ENCODE results near the gene SUSD1. TPM values are rescaled to one million over a fixed set of nuclear protein-coding genes. Genes with fewer than 3 reads are reported as not detected.

Gene SUSD1
- total RNA-seq, 1 experiment from 2014 or later: 7.4 TPM

GRCh38 chr9:112120439-112120925 lies 54.6 kb downstream of the SUSD1 start:
- ChIA-PET CTCF (interaction anchor here (0.8 kb wide), 1 partner anchor 8 kb away, joined by 3 read pairs; no protein-coding TSS in a partner anchor), POLR2A (ENCODE audit: unreplicated experiment) (interaction anchor here (0.6 kb wide), 2 partner anchors 74 to 113 kb away, joined by 3 read pairs; no protein-coding TSS in a partner anchor)
- H3K27me3 ChIP-seq (ENCODE audit: low read length): no peaks in the 10 kb centered on the region
- BruUV-seq (replicated peaks): no TSS peak
- peaks cover 7% of the 10 kb centered on the region for H3K4me1 ChIP-seq (ENCODE audit: insufficient read depth, low read length)
- H3K9me2 ChIP-seq (replicated peaks; ENCODE audit: low read length): no peaks in the 10 kb centered on the region
- H3K9ac ChIP-seq (ENCODE audit: low read length): no peak overlapping the region
- H3F3A ChIP-seq (ENCODE audit: low read length, unreplicated experiment): no peaks in the 10 kb centered on the region
- no peak for TF ChIP-seq CTCF (conservative IDR thresholded peaks at IDR 0.05; ENCODE audit: low read depth, low read length)
- no peak for TF ChIP-seq EZH2phosphoT487 (IDR thresholded peaks at IDR 0.05; ENCODE audit: borderline replicate concordance, low read length)
- no peak for TF ChIP-seq EZH2 (IDR thresholded peaks at IDR 0.05; ENCODE audit: low read length, unreplicated experiment)
- no peak overlapping the region for H2AFZ ChIP-seq (ENCODE audit: low read length)
- no peak overlapping the region for H3K4me2 ChIP-seq (ENCODE audit: low read length)
- DNase-seq: no peak
- no peaks in the 10 kb centered on the region for H3K36me3 ChIP-seq (ENCODE audit: low read depth, low read length)
- no peaks in the 10 kb centered on the region for H4K20me1 ChIP-seq (ENCODE audit: low read length)
- intact Hi-C loops (cut with micrococcal nuclease): no loop called here
- H3K27ac ChIP-seq (ENCODE audit: low read length): no peak overlapping the region
- no peaks in the 10 kb centered on the region for H3K9me3 ChIP-seq (ENCODE audit: low read length)
- no peak for ATAC-seq
- no peaks in the 10 kb centered on the region for H3K79me2 ChIP-seq (ENCODE audit: low read length)
- no peak overlapping the region for H3K4me3 ChIP-seq (ENCODE audit: low read length)

GRCh38 chr9:112120030-112120341 lies 55.1 kb downstream of the SUSD1 start:
- Histone ChIP-seq H3K9me2 (replicated peaks; ENCODE audit: low read length) (no peaks in the 10 kb centered on the region), H3K79me2 (ENCODE audit: low read length) (no peaks in the 10 kb centered on the region), H3K4me3 (ENCODE audit: low read length) (no peak overlapping the region), H3K4me1 (ENCODE audit: insufficient read depth, low read length) (peaks cover 7% of the 10 kb centered on the region; the same call in 1 of the 2 replicates), H3K9ac (ENCODE audit: low read length) (no peak overlapping the region), H2AFZ (ENCODE audit: low read length) (no peak overlapping the region), H3K27me3 (ENCODE audit: low read length) (no peaks in the 10 kb centered on the region), H4K20me1 (ENCODE audit: low read length) (no peaks in the 10 kb centered on the region), H3K9me3 (ENCODE audit: low read length) (no peaks in the 10 kb centered on the region), H3K4me2 (ENCODE audit: low read length) (no peak overlapping the region), H3K36me3 (ENCODE audit: low read depth, low read length) (no peaks in the 10 kb centered on the region), H3F3A (ENCODE audit: low read length, unreplicated experiment) (no peaks in the 10 kb centered on the region), H3K27ac (ENCODE audit: low read length) (no peak overlapping the region)
- POLR2A ChIA-PET (ENCODE audit: unreplicated experiment): interaction anchor here (0.6 kb wide), 1 partner anchor 75 kb away, joined by 3 read pairs; no protein-coding TSS in a partner anchor
- BruUV-seq (replicated peaks): no TSS peak
- CTCF ChIA-PET: no interaction called here
- ATAC-seq (no peak), DNase-seq (no peak)
- TF ChIP-seq EZH2 (IDR thresholded peaks at IDR 0.05; ENCODE audit: low read length, unreplicated experiment): no peak
- no peak for TF ChIP-seq CTCF (conservative IDR thresholded peaks at IDR 0.05; ENCODE audit: low read depth, low read length)
- no peak for TF ChIP-seq EZH2phosphoT487 (IDR thresholded peaks at IDR 0.05; ENCODE audit: borderline replicate concordance, low read length)
- intact Hi-C loops (cut with micrococcal nuclease): no loop called here

- ChIA-PET CTCF (no interaction called here), POLR2A (ENCODE audit: unreplicated experiment) (no interaction called here)
- no peaks in the 10 kb centered on the region for H3K36me3 ChIP-seq (ENCODE audit: low read depth, low read length)
- no peak overlapping the region for H3K27ac ChIP-seq (ENCODE audit: low read length)
- no TSS peak for BruUV-seq (replicated peaks)
- intact Hi-C loops (cut with micrococcal nuclease): no loop called here
- no peaks in the 10 kb centered on the region for H3F3A ChIP-seq (ENCODE audit: low read length, unreplicated experiment)
- TF ChIP-seq CTCF (conservative IDR thresholded peaks at IDR 0.05; ENCODE audit: low read depth, low read length) (no peak), EZH2phosphoT487 (IDR thresholded peaks at IDR 0.05; ENCODE audit: borderline replicate concordance, low read length) (no peak), EZH2 (IDR thresholded peaks at IDR 0.05; ENCODE audit: low read length, unreplicated experiment) (no peak)
- no peak overlapping the region for H3K9ac ChIP-seq (ENCODE audit: low read length)
- ATAC-seq (no peak), DNase-seq (no peak)
- H3K4me3 ChIP-seq (ENCODE audit: low read length): no peak overlapping the region
- H3K79me2 ChIP-seq (ENCODE audit: low read length): no peaks in the 10 kb centered on the region
- H2AFZ ChIP-seq (ENCODE audit: low read length): no peak overlapping the region
- H4K20me1 ChIP-seq (ENCODE audit: low read length): no peaks in the 10 kb centered on the region
- H3K9me3 ChIP-seq (ENCODE audit: low read length): no peaks in the 10 kb centered on the region
- no peak overlapping the region for H3K4me2 ChIP-seq (ENCODE audit: low read length)
- H3K9me2 ChIP-seq (replicated peaks; ENCODE audit: low read length): no peaks in the 10 kb centered on the region
- H3K27me3 ChIP-seq (ENCODE audit: low read length): no peaks in the 10 kb centered on the region
- H3K4me1 ChIP-seq (ENCODE audit: insufficient read depth, low read length): peaks cover 7% of the 10 kb centered on the region; the same call in 1 of the 2 replicates
Measured at GRCh38 chr9:112119225-112120029, 55.7 kb downstream of the SUSD1 start.

Measured in PC-3 (cell line).